ENCODE results near the gene FGF7.
"Not testable (repeated sequence)": the region's sequence is repeated elsewhere in the genome, so short reads cannot be mapped to it uniquely, and the experiment has no call there.

The FGF7 gene

DNA sequence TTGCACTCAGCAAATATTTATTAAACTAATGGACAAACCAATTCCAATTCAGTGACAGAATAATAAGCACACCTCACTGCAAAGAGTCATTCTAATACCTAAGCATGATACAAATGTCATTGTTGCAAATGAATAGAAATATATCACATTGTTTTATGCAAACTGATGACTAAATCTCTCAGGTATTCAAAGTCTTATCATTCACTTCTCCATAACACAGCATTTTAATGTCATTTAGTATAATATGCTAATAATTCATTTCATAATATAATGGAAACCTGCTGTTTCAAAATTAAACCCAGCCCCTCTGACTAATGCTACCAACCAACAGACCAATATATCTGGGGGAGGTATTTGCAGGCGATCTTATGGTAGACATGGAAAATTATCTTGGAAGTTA is 71.8 kb downstream of the FGF7 start:
- no peak for DNase-seq (ENCODE audit: low spot score)

DNA sequence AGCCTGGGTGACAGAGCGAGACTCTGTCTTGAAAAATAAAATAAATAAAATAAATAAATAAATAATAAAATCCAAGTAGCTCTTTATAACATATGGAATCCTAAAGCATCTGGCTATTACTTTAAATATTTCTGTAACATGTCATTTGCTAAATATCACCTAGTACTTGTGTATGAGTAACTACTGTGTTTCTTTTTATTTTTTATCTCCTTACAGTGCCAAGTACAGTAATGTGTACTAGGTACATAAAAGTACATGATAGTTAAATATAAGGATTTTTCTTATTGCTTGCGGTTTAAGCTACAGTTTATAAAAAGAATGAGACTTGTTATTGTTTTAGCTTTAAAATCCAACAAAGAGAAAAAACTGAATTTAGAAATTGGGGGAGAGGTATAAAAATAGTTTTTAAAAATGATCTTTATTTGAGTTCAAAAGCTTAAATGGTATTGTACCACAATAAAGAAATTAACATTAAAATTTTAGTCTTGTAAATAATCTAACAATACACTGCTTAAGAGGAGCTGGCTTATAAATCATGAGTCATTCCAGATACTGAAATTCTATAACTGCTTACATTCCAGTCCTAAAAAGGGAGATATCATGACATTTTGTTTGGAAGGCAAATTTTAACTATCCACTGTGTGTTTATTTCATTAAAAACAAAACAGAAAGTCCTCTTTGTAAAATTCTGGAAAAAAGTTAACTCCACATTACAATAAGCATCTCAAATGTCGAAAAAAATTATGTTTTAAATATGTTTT is 73.1 kb downstream of the FGF7 start:
- no peak for DNase-seq (ENCODE audit: low spot score)

DNA sequence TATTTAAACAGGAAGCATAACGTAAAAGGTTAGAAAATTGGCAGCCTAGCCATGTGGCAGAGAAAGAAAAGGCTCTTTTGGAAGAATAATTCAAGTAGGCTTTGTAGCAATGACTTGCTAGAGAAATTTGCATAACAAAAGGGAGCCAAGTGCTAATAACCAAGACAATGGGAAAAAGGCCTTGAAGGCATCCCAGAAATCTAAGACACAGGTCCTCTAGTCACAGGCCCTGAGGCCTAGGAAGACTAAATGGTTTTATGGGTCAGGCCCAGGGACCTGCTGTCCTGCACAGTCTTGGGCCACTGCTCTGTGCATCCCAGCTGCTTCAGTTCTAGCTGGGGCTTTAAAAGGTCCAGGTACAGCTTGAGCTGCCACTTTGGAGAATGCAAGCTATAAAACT is 78.5 kb downstream of the FGF7 start:
- DNase-seq (ENCODE audit: low spot score): no peak

DNA sequence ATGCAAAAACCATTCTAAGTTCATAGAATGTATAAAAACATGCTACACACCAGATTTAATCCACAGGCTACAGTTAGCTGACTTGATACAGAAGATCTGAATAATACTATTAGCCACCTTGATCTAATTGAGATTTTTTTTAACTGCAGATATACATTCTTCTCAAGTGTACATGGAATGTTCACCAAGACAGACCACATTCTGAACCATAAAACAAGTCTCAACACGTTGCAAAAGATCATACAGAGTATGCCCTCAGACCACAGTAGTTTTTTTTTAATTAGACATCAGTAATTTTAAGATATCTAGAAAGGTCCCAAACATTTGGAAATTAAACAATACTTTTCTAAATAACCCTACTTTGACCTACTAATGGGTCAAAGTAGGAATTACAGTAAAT is 83.3 kb downstream of the FGF7 start:
- DNase-seq (ENCODE audit: low spot score): no peak

DNA sequence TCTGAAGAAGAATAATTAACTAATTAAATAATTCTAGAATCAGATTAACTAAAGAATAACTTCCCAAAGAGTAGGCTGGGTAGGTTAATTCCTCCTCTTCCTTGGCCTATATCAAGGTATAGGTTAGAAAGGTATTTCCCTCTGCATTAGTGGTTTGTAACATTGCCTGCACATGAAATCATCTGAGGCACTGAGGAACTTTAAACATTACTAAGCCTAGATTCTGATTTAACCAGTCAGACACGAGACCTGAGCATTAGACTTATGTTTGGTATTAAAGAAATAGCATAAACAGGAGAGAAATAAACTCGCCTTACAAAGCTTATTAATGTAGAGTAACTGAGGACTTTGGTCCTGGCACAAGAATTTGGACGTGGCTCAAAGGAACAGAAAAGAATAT is 84.2 kb downstream of the FGF7 start:
- no peak for DNase-seq (ENCODE audit: low spot score)

DNA sequence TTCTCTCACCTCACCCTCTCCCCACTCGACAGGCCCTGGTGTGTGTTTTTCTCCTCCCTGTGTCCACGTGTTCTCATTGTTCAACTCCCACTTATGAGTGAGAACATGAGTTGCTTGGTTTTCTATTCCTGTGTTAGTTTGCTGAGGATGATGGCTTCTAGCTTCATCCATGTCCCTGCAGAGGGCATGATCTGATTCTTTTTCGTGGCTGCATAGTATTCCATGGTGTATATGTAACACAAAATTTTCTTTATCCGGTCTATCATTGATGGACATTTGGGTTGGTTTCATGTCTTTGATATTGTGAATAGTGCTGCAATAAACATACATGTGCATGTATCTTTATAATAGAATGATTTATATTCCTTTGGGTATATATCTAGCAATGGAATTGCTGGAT is 89.7 kb downstream of the FGF7 start:
- not testable (repeated sequence) for DNase-seq (ENCODE audit: low spot score)

DNA sequence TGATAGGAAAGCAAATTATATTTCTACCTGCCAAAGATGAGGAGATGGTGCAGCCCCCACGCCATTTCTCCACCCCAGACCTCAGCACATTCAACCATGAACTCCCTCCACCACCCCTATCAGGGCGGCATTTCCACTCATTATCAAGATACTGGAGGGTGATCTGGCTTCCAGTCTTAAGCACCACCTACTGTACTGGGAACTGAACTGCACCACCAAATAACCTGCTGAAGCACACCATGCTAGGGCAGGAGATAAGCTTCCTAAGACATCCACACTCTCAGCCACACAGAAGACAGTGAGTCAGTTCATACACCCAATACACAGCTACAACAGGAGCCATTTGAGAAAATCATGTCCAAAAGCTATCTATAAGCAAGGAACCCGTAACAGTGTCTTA is 98.8 kb downstream of the FGF7 start:
- no peak for DNase-seq (ENCODE audit: low spot score)

DNA sequence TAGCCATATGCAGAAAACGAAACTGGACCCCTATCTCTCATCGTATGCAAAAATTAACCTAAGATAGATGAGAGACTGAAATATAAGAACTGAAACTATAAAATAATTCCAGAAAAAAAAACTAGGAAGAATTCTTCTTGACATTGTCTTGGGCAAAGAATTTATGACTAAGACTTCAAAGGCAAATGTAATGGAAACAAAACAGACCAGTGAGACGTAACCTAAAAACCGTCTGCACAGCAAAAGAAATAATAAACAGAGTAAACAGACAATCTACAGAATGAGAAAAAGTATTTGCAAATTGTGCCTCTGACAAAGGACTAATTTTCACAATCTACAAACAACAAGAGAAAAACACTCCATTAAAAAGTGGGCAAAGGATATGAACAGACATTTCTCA is 105.2 kb downstream of the FGF7 start:
- no peak for DNase-seq (ENCODE audit: low spot score)

DNA sequence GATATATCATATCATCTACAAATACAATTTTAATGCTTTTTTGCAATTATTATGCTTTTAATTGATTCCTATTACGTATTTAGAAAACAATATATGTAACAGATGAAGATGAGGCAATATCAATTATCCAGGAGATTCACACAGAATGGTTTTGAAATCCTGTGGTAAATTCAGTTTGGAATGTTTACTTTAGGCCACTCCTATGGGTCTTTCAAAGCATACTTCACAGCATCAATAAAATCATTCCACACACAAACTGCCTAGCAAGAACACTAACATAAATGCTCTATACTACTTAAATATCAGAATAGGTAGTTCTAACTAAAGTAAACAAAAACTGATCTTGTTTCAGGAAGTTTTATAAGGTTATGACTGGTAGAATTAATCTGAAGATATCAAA is 107.0 kb downstream of the FGF7 start:
- no peak for DNase-seq (ENCODE audit: low spot score)
